Body of pancreas (tissue), 4 donors: ENCODE results near the gene RNGTT.

Experiments
- POLR2A ChIP-seq, 3 donors: fragments of 450-650 bp; IDR thresholded peaks; one replicate each; pipeline ENCODE4 v1.6.1; 2016; ENCODE audit warnings: antibody characterized with exemption in 3 of 3, mild to moderate bottlenecking in 2 of 3
- TF ChIP-seq, protein P1 (sequence below), 7 experiments: fragments of 450-650 bp in 4 of 7; fragments of 200-600 bp in 3 of 7; sonication (generic) in 3 of 7; IDR thresholded peaks; one replicate each; pipeline ENCODE4 v1.5.1; 2016 to 2019; ENCODE audit warnings: antibody characterized with exemption in 7 of 7

DNA sequence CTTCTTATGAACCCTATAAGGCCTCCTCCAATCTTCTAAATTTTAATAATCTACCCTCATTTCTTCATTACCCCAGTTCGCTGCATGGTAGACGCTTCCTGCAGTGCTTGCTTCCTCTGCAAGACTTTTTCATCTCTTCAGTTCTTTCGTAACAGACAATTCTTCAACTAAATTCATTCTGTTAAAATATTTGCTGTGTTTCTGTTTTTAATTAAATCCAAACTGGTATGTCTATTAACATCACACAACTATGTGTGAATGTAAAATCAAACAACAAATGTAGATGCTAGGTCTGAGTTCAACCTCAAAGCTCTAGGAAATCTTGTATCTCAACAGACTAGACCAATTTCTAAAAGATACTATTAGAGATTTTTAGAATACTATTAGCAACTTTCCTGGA is 199.3 kb downstream of the RNGTT start:
- TF ChIP-seq POLR2A (IDR thresholded peaks at IDR 0.05) = no peak
- TF ChIP-seq, protein P1, sequence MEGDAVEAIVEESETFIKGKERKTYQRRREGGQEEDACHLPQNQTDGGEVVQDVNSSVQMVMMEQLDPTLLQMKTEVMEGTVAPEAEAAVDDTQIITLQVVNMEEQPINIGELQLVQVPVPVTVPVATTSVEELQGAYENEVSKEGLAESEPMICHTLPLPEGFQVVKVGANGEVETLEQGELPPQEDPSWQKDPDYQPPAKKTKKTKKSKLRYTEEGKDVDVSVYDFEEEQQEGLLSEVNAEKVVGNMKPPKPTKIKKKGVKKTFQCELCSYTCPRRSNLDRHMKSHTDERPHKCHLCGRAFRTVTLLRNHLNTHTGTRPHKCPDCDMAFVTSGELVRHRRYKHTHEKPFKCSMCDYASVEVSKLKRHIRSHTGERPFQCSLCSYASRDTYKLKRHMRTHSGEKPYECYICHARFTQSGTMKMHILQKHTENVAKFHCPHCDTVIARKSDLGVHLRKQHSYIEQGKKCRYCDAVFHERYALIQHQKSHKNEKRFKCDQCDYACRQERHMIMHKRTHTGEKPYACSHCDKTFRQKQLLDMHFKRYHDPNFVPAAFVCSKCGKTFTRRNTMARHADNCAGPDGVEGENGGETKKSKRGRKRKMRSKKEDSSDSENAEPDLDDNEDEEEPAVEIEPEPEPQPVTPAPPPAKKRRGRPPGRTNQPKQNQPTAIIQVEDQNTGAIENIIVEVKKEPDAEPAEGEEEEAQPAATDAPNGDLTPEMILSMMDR (IDR thresholded peaks at IDR 0.05) = no peak
